ACC112 (cell line): Measurements from ENCODE around the gene PLEKHA7.

Experiments
- H2AFZ ChIP-seq: fragments of 200-600 bp; sonication (generic); one replicate; pipeline ENCODE4 v1.6.0; 2017; ENCODE audit warnings: antibody characterized with exemption, low read length; ENCODE audit not compliant: unreplicated experiment
- H3K27ac ChIP-seq: fragments of 200-600 bp; sonication (generic); 2 replicates; pipeline ENCODE4 v1.5.1; 2014; ENCODE audit warnings: low read depth, mild to moderate bottlenecking, antibody characterized with exemption, low read length, moderate library complexity
- H3K27me3 ChIP-seq: fragments of 200-600 bp; sonication (generic); 2 replicates; pipeline ENCODE4 v1.6.1; 2014; ENCODE audit warnings: mild to moderate bottlenecking, antibody characterized with exemption, low read length, moderate library complexity, mixed read lengths; ENCODE audit not compliant: insufficient read depth
- H3K36me3 ChIP-seq: fragments of 200-600 bp; sonication (generic); 2 replicates; pipeline ENCODE4 v1.6.1; 2016; ENCODE audit warnings: mild to moderate bottlenecking, antibody characterized with exemption, low read length, moderate library complexity, mixed read lengths; ENCODE audit not compliant: insufficient read depth
- H3K4me1 ChIP-seq: fragments of 200-600 bp; sonication (generic); one replicate; pipeline ENCODE4 v1.6.1; 2016; ENCODE audit warnings: low read length, mixed read lengths; ENCODE audit not compliant: insufficient read depth, unreplicated experiment, control insufficient read depth
- H3K4me3 ChIP-seq: fragments of 200-600 bp; sonication (generic); 2 replicates; pipeline ENCODE4 v1.5.1; 2014; ENCODE audit warnings: mild to moderate bottlenecking, low read depth, low read length
- H3K79me2 ChIP-seq: fragments of 200-600 bp; sonication (generic); one replicate; pipeline ENCODE4 v1.6.0; 2016; ENCODE audit warnings: low read length; ENCODE audit not compliant: control insufficient read depth, unreplicated experiment, insufficient read depth

Gene PLEKHA7

GRCh38 chr11:16861862-16862261, 152.4 kb downstream of the PLEKHA7 start:
- no peaks in the 10 kb centered on the region for H3K79me2 ChIP-seq
- H2AFZ ChIP-seq: no peak overlapping the region
- H3K27ac ChIP-seq: no peak overlapping the region
- no peaks in the 10 kb centered on the region for H3K36me3 ChIP-seq
- no peak overlapping the region for H3K4me3 ChIP-seq
- H3K27me3 ChIP-seq: peaks cover 82% of the 10 kb centered on the region
- no peaks in the 10 kb centered on the region for H3K4me1 ChIP-seq

- no peaks in the 10 kb centered on the region for H3K36me3 ChIP-seq
- H3K4me1 ChIP-seq: no peaks in the 10 kb centered on the region
- peaks cover 90% of the 10 kb centered on the region for H3K27me3 ChIP-seq
These were observed 153.6 kb downstream of the PLEKHA7 start for GRCh38 chr11:16860617-16861016.

GRCh38 chr11:16859651-16860050, 154.6 kb downstream of the PLEKHA7 start:
- Histone ChIP-seq H3K36me3 (no peaks in the 10 kb centered on the region), H3K27me3 (peaks cover 87% of the 10 kb centered on the region), H2AFZ (no peak overlapping the region), H3K4me3 (no peak overlapping the region), H3K27ac (no peak overlapping the region), H3K4me1 (no peaks in the 10 kb centered on the region), H3K79me2 (no peaks in the 10 kb centered on the region)

More at GRCh38 chr11:16860617-16861016, 153.6 kb downstream of the PLEKHA7 start:
- Histone ChIP-seq H3K79me2 (no peaks in the 10 kb centered on the region), H2AFZ (no peak overlapping the region), H3K4me3 (no peak overlapping the region), H3K27ac (no peak overlapping the region)

DNA sequence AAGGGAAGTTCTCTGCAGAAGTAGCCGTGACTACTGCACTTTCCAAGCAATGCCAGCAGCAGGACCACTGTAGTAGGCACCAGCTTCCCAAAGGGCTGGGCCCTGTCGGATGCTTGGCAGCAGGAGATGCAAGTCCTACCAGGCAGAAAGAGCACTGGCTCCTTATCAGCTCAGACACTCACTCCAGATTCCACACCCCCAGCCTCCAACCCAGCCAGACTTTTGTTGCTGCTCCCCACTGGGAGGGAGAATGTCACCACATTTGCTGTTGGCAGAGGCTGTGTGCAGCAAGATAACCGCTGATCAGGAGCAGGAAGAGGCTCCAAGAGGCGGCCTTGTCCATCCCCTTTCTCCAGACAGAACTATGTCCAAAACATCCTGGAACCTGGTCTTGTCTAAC, 157.0 kb downstream of the PLEKHA7 start:
- Histone ChIP-seq H3K36me3 (no peaks in the 10 kb centered on the region), H3K27ac (no peak overlapping the region), H3K79me2 (no peaks in the 10 kb centered on the region), H2AFZ (no peak overlapping the region), H3K4me3 (no peak overlapping the region), H3K27me3 (peaks cover 88% of the 10 kb centered on the region), H3K4me1 (no peaks in the 10 kb centered on the region)

GRCh38 chr11:16856022-16856471, 158.2 kb downstream of the PLEKHA7 start:
- H3K4me3 ChIP-seq: no peak overlapping the region
- peaks cover 84% of the 10 kb centered on the region for H3K27me3 ChIP-seq
- no peak overlapping the region for H2AFZ ChIP-seq
- H3K36me3 ChIP-seq: no peaks in the 10 kb centered on the region
- H3K4me1 ChIP-seq: no peaks in the 10 kb centered on the region
- H3K27ac ChIP-seq: no peak overlapping the region
- H3K79me2 ChIP-seq: no peaks in the 10 kb centered on the region

DNA sequence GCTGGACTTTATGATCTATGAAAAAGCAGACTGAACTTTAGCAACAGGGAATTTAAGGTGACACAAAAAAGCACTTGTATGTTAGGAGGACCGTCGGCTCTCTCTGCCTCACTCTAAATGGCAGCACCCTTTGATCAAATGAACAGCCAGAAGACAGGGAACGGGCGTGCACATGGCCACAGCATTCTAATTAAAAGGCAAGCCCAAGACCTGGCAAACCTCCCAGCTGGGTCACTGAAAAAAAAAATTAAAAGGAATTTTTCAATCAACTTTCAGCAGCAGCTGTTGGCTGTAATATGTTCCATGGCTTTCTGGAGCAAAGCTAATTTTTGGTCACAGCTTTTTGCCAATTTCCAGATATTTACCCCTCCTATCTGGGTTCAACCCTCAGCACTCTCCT, 159.2 kb downstream of the PLEKHA7 start:
- Histone ChIP-seq H2AFZ (no peak overlapping the region), H3K4me3 (no peak overlapping the region), H3K4me1 (no peaks in the 10 kb centered on the region), H3K79me2 (no peaks in the 10 kb centered on the region), H3K36me3 (no peaks in the 10 kb centered on the region), H3K27ac (no peak overlapping the region), H3K27me3 (peaks cover 82% of the 10 kb centered on the region)

DNA sequence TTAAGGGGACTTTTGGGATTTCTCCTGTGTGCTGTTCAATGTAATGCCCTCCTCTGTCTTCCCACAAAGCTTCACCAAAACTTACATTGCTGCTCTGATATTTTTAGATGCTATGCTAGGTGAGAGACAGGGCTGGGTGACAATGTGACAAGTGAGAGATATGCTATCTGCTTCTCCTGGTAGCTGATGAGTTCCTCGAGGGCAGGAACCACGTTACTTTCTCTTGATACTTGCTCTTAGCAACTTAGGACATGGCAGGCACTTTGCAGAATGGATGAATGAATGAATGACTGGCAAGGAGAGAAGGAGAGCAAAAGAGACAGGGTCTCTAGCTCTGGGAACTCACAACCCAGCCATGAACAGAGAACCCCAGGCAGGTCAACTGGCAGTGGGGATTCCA, 160.4 kb downstream of the PLEKHA7 start:
- no peak overlapping the region for H3K4me3 ChIP-seq
- H3K36me3 ChIP-seq: no peaks in the 10 kb centered on the region
- H3K4me1 ChIP-seq: no peaks in the 10 kb centered on the region
- H3K79me2 ChIP-seq: no peaks in the 10 kb centered on the region
- H3K27ac ChIP-seq: no peak overlapping the region
- peaks cover 73% of the 10 kb centered on the region for H3K27me3 ChIP-seq
- H2AFZ ChIP-seq: no peak overlapping the region

DNA sequence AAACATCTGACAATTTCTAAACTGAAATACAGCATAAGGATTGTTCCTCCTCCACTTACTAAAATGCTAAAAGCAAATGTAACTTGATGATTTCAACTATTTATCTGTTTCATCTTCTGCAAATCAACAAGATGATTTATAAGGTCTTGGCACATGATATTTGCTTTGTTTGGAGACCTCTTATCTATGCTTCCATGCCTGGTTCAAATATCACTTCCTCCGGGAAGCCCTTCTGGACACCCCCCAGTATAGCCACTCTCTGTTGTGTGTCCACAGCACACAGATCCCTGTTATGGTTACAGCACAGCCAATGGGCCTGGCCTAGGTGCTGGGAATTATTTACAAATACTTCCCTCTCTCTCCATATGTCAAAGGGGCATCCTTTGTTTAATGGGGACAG, 160.9 kb downstream of the PLEKHA7 start:
- H3K27ac ChIP-seq: no peak overlapping the region
- no peak overlapping the region for H2AFZ ChIP-seq
- H3K27me3 ChIP-seq: peaks cover 74% of the 10 kb centered on the region
- H3K36me3 ChIP-seq: no peaks in the 10 kb centered on the region
- H3K4me1 ChIP-seq: no peaks in the 10 kb centered on the region
- no peak overlapping the region for H3K4me3 ChIP-seq
- H3K79me2 ChIP-seq: no peaks in the 10 kb centered on the region

DNA sequence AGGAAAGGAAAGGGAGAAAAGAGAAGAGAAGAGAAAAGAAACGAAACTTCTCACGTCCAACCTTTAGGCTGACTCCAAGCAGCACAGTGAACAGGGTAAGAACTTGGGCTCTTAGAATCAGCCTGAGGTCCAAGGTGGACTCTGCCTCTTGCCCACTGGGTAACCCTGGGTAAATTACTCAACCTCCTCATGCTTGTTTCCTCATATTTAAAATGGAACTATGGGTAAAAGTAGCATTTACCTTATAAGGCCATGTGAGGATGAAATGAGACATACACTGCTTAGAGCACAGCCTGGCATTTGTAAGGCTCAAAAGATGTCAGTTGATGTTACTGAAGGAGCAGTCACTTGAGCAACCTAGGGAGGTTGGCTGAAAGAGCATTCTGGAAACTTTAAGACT, 167.9 kb downstream of the PLEKHA7 start:
- H2AFZ ChIP-seq: no peak overlapping the region
- H3K79me2 ChIP-seq: no peaks in the 10 kb centered on the region
- peaks cover 16% of the 10 kb centered on the region for H3K27me3 ChIP-seq
- H3K4me1 ChIP-seq: no peaks in the 10 kb centered on the region
- H3K4me3 ChIP-seq: no peak overlapping the region
- no peaks in the 10 kb centered on the region for H3K36me3 ChIP-seq
- no peak overlapping the region for H3K27ac ChIP-seq

DNA sequence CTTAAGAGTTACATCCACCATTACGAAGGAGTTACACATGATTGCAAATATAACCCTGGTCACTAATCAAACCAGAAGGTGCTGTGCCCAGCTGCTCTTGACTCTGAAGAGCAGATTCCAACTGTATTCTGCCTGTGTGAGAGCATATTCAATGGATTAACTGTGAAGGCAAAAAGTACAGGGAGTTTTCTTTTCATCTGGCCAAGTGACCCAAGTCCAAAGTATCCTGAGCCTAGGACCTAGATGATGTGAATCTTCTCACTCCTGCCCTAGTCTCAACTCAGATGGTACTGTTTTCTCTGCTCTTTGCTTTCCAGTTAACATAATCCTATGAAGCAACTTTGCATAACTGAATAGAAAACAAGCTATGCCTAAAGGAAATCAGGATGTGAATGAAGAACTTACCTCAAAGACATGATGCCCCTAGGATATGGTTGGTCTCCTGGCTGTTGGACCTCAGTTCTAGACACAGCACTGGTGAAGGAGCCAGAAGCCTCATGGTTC, 169.9 kb downstream of the PLEKHA7 start:
- H2AFZ ChIP-seq: no peak overlapping the region
- no peaks in the 10 kb centered on the region for H3K4me1 ChIP-seq
- H3K79me2 ChIP-seq: no peaks in the 10 kb centered on the region
- H3K27me3 ChIP-seq: peaks cover 6% of the 10 kb centered on the region; the same call in 1 of the 2 replicates
- no peak overlapping the region for H3K4me3 ChIP-seq
- no peak overlapping the region for H3K27ac ChIP-seq
- no peaks in the 10 kb centered on the region for H3K36me3 ChIP-seq

DNA sequence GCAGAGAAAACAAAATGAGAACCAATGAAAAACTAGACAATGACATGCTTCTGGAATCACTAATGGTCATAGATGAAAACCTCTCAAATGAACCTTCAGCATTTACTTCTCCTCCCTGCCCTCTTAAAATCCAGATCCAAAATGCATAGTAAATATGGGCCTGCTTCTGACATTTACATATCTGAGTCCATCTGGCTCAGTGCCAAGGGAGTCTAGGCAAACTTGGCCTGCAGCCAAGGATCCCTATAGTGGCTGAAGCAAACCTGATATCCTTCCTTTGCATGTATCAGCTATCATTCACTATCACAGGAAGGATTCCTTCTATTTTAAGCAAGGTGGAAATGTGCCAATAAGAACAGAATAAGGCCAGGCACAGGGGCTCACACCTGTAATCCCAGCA, 170.9 kb downstream of the PLEKHA7 start:
- Histone ChIP-seq H3K27ac (no peak overlapping the region), H2AFZ (no peak overlapping the region), H3K36me3 (no peaks in the 10 kb centered on the region), H3K4me3 (no peak overlapping the region), H3K4me1 (no peaks in the 10 kb centered on the region), H3K27me3 (no peaks in the 10 kb centered on the region), H3K79me2 (no peaks in the 10 kb centered on the region)
